ENCODE data around the gene EFCAB5. TPM values are rescaled to one million over a fixed set of nuclear protein-coding genes. Genes with fewer than 3 reads are reported as not detected.

EFCAB5 gene
- total and polyA plus RNA-seq, 2 of the 8 experiments (the other 6 are each of a cell fraction or from before 2014, with no cell fraction given): 0.05 to 0.34 TPM

GRCh38 chr17:30074730-30075129, 133.3 kb downstream of the EFCAB5 start:
- no peak overlapping the region for H4K5ac ChIP-seq (ENCODE audit: insufficient read length, low read depth, low read length)
- no peak overlapping the region for H3K27ac ChIP-seq (ENCODE audit: low read depth, low read length)
- H2BK15ac ChIP-seq (ENCODE audit: low read length): no peak overlapping the region
- WGBS, 2 experiments (ENCODE audit: extremely low coverage in 1 of 2, insufficient coverage in 1 of 2, insufficient read length in 1 of 2, insufficient replicate concordance in 2 of 2, low coverage in 1 of 2, low lambda C conversion rate in 2 of 2, missing lambda C conversion rate in 1 of 2): 88% methylated on average over 2 of the region's 2 CpGs; no CpG with 5 or more reads in 1 of the 2 experiments
- FAIRE-seq (no peak), DNase-seq (ENCODE audit: low read depth in 1 of 2, low spot score in 2 of 2) (no peak)
- no peak overlapping the region for H2AFZ ChIP-seq (ENCODE audit: low read length)
- no peaks in the 10 kb centered on the region; a peak in 1 of 7 replicates for H3K27me3 ChIP-seq (replicated peaks in 1 of 4; ENCODE audit: control insufficient read depth in 3 of 4, extremely low read depth in 1 of 4, insufficient read depth in 3 of 4, low read length in 3 of 4)
- no peak overlapping the region for H2BK12ac ChIP-seq (ENCODE audit: low read depth, low read length)
- no peak overlapping the region for H3K4me3 ChIP-seq (ENCODE audit: extremely low read depth in 1 of 4, insufficient read depth in 2 of 4, low read depth in 3 of 4, low read length in 4 of 4)
- no peak overlapping the region for H4K8ac ChIP-seq (ENCODE audit: extremely low read depth, insufficient read depth, low read length)
- H3K18ac ChIP-seq (ENCODE audit: extremely low read depth, low read length): no peak overlapping the region
- no peaks in the 10 kb centered on the region for H3K9me3 ChIP-seq (ENCODE audit: insufficient read depth in 2 of 2, low read depth in 1 of 2, low read length in 1 of 2)
- H3K9ac ChIP-seq (replicated peaks in 1 of 4; ENCODE audit: extremely low read depth in 1 of 4, low read depth in 3 of 4, low read length in 3 of 4): no peak overlapping the region
- no peaks in the 10 kb centered on the region for H4K20me1 ChIP-seq (replicated peaks in 1 of 2; ENCODE audit: control insufficient read depth in 1 of 2, insufficient read depth in 2 of 2, low read length in 2 of 2)
- no peak overlapping the region for H3K4me2 ChIP-seq (ENCODE audit: insufficient read depth in 1 of 2, low read depth in 2 of 2, low read length in 2 of 2)
- ChIA-PET CTCF (ENCODE audit: partially characterized antibody) (interaction anchor here (1.3 to 2.1 kb wide), 3 partner anchors 10 to 143 kb away, joined by 4 to 6 read pairs (median 6); no protein-coding TSS in a partner anchor), POLR2A (ENCODE audit: partially characterized antibody) (no interaction called here)
- H2BK20ac ChIP-seq (ENCODE audit: low read length): no peak overlapping the region
- H3K79me2 ChIP-seq (ENCODE audit: control insufficient read depth in 1 of 2, insufficient read depth in 2 of 2, low read length in 2 of 2): no peaks in the 10 kb centered on the region
- H3K23ac ChIP-seq (ENCODE audit: insufficient read length): no peak overlapping the region
- H4K91ac ChIP-seq (replicated peaks; ENCODE audit: insufficient read length, low read length): no peak overlapping the region
- H2AK5ac ChIP-seq (ENCODE audit: low read depth, low read length): no peak overlapping the region
- H3K36me3 ChIP-seq (ENCODE audit: control insufficient read depth in 2 of 4, insufficient read depth in 4 of 4, low read length in 3 of 4): no peaks in the 10 kb centered on the region
- H3K79me1 ChIP-seq (ENCODE audit: low read depth, low read length): no peaks in the 10 kb centered on the region
- H3K4me1 ChIP-seq (replicated peaks in 1 of 4; ENCODE audit: control insufficient read depth in 3 of 4, insufficient read depth in 4 of 4, low read length in 3 of 4): no peaks in the 10 kb centered on the region
- H3K4ac ChIP-seq (replicated peaks; ENCODE audit: insufficient read length, low read depth, low read length): no peak overlapping the region
- H2BK120ac ChIP-seq (replicated peaks; ENCODE audit: low read depth, low read length): no peak overlapping the region
- no peak overlapping the region for H3K56ac ChIP-seq (replicated peaks; ENCODE audit: insufficient read length, low read depth, low read length)
- no peaks in the 10 kb centered on the region for H3K23me2 ChIP-seq (ENCODE audit: low read depth, low read length)
- no peak overlapping the region for H3K14ac ChIP-seq (ENCODE audit: insufficient read length)
- no peak overlapping the region for H2BK5ac ChIP-seq (ENCODE audit: low read depth, low read length)
- TF ChIP-seq CBX5 (IDR thresholded peaks at IDR 0.05; ENCODE audit: low read depth, low read length) (no peak), MAX (IDR thresholded peaks at IDR 0.05) (no peak), CHD1 (IDR thresholded peaks at IDR 0.05; ENCODE audit: low read depth, low read length) (no peak), KDM1A (IDR thresholded peaks at IDR 0.05; ENCODE audit: borderline replicate concordance, low read length) (no peak), ATF3 (IDR thresholded peaks at IDR 0.05; ENCODE audit: insufficient read depth, low read depth, low read length) (no peak), KDM5A (IDR thresholded peaks at IDR 0.05; ENCODE audit: low read length) (no peak), YY1 (IDR thresholded peaks at IDR 0.05; ENCODE audit: low read depth, low read length) (no peak), ATF2 (IDR thresholded peaks at IDR 0.05; ENCODE audit: low read length) (no peak)
